Activated T-cell treated with anti-CD3 and anti-CD28 coated beads, Interleukin-2, amount 50 U/mL, for 48 hours (primary cell): ENCODE results near the gene ST6GALNAC3.
"Not testable (repeated sequence)": the region's sequence is repeated elsewhere in the genome, so short reads cannot be mapped to it uniquely, and the experiment has no call there.

Source experiments
- DNase-seq, 2 experiments: peaks; one replicate each; pipeline ENCODE4 v3.0.0-alpha.2; 2020

Gene ST6GALNAC3

DNA sequence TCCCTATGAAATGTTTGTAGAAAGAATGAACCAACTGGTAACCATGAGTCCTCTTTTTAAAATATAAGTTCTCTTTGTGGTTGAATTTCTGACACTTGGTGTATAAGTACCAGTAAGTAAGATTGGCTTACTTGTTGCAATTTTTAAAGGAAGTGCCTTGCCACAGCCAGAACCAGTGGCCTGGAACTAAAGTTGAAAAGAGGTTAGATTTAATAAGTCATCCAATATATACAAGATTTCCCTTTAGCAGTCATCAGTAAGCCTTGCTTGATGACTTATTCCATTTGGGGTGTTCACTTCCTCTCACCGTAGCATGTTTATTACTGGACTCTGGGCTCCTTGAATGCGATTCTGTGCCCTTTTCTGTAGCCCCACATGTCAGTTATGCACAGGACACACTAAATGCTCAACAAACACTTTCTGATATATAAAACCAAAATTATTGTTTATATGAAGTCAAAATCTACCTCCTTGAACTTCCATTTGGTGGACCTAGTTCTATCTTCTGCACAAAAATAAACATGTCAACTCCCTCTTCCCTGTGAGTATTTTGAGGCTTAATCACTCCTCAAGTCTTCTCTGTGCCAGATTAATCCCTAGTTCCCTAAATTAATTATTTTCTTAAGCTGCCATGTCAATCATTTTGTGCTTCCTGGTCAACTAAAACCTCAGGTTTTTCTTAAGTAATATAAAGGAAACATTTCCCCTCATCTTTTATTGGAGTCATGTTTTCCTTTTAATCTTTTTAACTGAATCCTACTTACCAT lies 218.1 kb downstream of the ST6GALNAC3 start:
- DNase-seq, result no peak

DNA sequence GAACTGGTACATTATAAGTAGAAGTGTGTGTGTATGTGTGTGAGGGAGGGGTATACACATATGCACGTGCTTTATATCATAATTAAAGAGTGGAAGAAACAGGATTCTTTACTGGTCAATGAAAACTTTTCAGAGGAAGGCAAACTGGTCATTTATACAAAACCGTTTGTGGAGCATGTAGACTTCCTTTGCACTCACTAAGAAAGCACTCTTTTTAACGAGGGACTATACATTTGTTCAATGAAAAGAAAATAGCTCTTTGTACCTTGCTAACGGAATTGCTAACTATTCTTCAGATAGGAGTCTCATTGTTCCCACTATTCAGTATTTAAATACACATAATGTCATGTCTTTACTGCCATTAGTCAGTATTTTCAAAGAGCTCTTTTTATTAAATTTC lies 219.3 kb downstream of the ST6GALNAC3 start:
- no peak for DNase-seq

DNA sequence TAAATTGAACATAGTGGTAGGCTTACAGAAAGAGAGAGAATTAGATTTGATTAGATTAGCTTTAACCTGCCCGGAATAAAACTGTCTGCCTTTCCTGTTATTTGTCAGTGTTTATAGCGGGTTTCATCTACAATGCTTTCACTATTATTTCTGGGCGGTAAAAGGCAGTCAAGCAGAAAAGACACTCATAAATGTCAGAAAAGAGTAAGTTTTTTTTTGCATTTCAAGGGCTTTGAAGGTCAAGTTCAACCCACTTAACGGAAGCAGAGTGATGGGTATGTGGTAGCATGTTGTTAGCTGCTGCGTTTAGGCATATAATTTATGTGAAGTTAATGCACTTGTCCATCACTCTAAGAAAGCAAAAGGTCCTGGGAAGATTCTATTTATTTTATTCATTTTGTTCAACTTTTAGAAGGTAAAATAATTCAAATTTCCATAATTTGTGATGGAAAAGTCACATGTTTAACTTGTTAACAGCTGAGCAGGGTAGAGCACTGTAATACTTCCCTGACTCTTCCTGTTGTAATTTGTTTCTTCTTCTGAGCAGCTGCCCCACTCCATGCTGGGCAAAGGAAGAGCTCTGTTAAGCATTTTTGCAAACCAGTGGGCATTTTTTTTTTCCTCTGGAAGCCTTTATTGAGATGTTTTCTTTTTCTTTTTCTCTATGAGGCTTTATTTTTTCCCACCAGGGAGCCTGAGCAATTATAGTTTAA lies 220.1 kb downstream of the ST6GALNAC3 start:
- no peak for DNase-seq

DNA sequence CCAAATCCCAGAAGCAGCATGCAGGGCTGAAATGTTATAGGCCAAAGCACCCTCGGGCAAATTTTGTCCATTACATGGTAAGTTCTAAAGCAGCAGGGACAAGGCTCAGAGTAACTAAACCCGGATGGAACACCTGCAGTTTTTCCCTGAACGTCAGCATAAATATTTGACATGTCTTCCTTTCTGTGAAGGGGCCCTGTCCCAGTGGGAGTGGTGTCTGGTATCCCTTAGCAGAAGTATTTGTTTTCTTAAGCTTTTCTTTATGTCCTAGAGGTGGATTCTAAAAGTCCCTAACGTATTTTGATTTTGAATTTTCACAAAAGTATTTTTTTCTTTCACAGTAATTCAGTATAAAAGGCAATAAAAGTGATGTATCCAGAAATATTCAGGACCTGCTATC lies 223.9 kb downstream of the ST6GALNAC3 start:
- no peak for DNase-seq

DNA sequence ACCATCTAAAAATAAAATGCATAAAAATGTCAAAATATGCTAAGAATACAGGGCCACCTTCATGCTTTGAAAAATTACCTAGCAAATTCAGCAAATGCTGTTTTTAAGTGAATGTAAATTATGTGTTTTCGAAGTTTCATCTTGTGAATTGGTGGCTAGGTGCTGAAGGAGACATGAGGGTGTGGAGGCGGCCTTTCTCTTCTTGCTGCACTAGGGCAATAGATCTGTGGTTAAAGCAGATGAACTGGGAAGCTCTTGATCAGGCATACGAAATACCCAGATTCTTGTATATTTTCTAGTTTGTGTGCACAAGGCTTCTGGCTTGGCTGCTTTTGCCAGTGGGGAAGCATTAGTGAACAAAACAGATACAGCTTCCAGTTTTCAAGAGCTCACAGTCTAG lies 224.5 kb downstream of the ST6GALNAC3 start:
- DNase-seq, result no peak

DNA sequence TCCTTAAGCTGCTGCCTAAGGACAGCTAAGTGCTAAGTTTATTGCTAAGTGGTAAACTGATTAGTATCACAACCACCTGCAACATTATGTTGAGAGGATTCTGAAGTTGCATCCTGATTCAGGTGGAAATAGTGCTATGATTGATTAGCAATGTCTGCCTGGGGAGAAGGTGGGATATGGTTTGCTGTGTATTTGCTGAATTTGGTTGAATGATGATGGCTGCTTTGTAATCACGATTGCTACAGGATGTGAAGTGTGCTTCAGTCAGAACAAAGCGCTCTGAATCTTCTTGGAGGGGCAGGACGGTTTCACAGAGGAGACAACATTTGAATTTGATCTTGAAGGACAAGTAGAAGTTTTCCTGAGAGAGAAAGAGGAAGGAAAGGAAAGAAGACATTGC lies 226.0 kb downstream of the ST6GALNAC3 start:
- DNase-seq, result no peak

DNA sequence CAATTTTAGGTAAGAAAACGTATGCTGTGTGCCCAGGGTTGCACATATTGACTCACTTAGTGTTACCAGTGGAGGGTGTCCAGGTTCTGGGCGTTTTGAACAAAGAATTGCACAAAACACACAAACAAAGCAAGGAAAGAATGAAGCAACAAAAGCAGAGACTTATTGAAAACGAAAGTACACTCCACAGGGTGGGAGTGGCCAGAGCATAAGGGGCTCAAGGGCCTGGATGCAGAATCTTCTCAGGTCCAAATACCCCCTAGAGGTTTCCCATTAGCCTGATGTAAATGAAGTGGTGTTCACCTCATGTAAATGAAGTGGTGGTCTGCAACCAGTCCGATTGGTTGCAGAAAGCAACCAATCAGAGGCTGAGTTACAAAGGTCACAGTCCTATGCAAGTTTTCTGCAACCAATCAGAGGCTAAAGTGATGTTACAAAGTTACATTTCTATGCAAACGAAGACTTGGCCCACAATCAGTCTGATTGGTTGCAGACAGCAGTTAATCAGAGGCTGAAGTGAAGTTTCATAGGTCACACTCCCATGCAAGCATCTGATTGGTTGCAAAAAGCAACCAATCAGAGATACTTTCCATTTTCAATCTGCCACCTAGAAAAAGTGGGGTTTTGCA lies 228.3 kb downstream of the ST6GALNAC3 start:
- DNase-seq, result no peak

DNA sequence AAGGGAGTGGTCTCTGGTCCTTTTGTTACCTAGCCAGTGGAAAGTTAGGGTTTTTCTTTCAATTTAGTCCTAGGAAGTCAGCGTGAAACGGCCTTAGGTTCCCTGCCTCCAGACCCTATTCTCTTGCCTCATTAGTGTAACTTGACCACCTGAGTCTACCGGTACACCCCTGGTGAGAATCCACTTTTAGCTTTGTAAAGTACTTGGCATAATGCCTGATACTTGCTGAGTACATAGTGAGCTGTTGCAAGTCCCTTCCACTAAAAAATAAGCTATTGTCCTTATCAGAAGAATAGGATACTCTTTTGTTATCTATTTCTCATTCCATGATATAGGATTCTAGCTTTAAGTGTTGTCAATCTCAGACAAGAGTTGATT lies 228.8 kb downstream of the ST6GALNAC3 start:
- no peak for DNase-seq

DNA sequence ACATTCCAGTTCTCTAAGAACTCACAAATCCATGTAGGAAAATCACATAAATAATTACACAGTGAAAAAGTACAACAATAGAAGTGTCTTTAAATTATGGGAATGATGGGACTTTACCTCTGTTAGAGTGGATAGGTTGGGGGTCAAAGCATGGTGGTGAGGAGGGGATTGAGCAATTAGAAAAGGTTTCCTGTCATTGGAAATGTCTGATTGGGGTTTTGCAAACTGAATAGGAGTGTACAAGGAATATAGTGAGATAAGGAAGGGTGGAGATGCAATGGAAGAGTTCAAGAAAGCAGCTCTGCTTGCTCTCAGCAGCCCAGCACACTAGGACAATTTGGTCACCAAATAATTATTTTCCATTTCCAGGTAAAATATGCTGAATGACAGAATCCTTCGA lies 238.8 kb downstream of the ST6GALNAC3 start:
- DNase-seq, result no peak

DNA sequence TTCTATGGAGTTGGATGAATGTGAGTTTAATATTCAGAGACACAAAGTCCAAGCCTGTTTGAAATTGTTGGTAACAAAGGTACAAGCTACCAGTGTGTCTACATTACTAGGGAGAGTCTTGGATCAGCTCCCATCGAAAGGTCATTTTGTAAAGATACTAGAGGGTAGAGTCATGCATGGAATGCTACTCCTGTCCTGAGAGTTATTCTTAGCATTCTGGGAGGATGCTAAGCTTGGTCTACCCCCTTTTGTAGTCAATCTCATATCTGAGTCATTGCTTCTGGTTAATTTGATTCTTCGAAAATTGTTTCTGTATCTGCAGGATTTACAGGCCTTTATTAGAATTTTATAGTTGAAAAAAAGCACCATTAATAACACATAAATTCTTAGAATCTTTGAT lies 240.2 kb downstream of the ST6GALNAC3 start:
- DNase-seq, result no peak

DNA sequence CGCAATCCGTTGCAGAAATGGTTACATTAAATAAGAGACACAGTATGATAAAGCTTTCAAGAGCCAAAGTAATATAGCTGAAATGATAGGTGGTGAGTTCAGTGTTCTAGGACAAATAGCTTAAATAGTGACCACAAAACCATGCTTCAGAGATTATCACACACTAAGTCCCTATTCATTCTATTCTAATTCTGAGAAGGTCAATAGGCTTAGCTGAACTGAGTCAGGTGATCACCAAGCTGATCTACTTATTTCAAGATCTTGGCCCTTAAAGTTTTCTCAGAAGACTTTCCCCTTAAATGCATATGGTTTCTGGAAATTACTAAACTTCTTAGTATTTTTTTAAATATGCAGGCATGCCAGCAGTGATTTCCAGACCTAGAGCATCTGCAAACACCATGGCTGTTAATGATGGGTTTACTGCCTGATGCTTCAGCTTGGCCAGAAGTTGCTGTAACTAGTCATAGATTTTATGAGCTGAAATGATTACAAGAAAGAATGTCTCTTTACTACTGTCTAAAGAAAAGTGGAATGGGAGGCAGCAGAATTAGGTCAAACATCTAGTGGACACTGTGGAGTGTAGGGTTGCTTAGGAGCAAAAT lies 242.9 kb downstream of the ST6GALNAC3 start:
- no peak for DNase-seq

DNA sequence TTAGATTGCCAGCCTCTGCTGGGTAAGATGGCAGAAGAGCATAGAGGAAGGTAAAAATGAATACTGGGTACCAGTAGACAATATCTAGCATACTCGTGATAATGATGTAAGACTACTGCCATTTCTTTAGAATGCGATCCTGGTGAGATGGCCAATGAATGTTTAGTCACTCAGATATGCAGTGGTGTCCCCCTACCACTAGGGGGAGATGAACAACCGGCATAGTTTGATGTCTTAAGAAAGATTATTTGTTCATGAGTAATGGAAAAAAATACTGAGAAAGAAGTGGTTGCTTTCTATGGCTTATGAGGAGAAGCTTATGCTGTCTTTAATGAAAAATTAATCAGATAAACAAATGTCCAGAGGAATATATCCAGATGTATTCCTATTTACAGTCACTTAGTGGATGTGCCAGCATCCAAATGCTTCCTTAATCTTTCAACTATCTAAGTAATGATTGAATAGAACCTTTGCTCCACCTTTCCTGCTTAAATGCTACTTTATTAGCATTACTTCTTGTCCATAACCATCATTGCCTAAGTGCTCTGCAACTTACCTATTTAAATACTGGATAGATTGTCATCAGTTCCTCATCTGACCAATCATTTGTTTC lies 256.6 kb downstream of the ST6GALNAC3 start:
- peak; percentile 27 to 33 for DNase-seq

DNA sequence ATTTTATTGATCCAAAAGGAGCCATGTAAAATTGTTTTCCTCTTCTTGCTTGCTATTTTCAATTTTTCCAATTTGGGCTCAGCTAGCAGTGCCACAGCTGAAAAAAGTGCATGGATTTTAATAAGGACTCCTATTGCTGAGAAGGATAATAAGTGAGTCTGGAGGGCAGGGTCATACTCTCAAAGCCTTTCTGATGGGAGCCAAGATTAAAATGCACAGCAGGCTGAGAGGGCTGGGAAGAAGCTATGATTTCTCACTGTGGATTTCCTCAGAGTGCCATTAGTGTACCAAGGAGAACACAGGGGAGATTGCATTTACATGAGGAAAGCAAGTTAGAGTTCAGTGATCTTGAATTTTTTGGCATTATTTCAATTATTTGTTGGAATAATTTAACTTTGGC lies 261.3 kb downstream of the ST6GALNAC3 start:
- no peak for DNase-seq

DNA sequence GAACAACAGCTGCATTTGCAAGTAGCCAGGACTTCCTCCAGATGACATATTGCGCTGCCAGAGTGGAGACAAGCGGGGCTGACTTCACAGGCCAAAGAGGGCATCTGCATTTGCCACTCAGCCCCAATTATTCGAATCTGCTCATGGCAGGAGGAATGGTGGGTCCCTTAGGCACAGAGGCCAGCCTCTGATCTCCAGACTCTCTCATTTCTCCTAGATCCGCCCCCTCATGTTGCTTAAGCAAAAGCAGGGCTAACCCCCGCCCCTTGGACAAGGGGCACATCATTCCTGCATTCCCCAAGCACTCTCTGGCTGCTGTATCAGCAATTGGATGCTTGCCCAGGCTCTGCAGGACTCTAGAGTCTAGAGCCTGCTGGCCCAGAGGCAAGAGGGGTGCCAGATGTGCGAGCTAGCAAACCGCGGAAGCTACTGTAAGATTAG lies 262.4 kb downstream of the ST6GALNAC3 start:
- DNase-seq, result no peak

DNA sequence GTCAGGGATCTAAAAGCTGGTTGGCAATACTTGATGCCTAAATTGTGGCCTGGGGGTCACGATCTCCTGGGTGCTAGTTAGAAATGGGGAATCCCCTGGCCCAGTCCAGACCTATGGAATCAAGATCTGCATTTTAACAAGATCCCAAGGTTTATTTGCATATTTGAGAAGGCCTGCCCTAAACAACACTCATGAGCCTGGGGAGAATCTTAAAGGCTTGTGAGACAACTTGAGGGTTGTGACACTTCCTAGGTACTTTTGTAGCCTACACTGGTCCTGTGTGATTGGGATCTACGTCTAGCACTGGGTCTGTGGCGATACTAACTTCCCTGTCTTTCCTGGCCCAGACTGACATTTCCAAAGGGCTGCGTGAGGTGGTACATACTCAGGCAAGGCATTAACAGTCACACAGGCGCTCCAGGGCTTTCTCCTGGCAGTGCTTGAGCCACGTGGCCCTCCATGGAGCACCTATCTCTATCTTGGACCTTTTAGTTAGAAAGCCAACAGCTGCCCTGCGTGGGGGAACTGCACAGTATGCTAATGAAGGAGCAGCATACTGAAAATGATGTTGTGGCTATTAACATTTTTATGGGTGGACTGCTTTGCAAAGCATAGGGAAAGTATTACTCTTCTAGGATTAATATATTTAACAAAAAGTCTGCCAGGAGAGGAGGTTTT lies 263.1 kb downstream of the ST6GALNAC3 start:
- DNase-seq, result no peak

DNA sequence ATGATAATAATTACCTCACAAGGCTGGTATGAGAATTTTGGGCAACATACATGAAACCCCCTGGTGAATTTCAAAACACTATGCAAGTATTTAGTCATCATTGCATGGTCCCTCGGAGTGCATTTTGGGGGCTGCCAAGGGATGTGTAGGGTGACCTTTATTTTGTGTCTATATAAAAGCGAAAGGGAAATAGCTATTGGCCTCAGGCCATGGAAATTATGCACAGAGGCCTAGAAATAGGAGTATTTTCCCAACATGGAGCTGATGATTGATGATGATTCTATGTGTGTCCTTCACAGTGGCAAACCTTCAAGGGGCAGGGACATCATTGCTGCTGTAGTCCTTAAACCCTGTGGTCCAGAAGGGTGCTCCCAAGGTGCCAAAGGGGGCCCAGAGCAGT lies 265.5 kb downstream of the ST6GALNAC3 start:
- DNase-seq, result no peak

DNA sequence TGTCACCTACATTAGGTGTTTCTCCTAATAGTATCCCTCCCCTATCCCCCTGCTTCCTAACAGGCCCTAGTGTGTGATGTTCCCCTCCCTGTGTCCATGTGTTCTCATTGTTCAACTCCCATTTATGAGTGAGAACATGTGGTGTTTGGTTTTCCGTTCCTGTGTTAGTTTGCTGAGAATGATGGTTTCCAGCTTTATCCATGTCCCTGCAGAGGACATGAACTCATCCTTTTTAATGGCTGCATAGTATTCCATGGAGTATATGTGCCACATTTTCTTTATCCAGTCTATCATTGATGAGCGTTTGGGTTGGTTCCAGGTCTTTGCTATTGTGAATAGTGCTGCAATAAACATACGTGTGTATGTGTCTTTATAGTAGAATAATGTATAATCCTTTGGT lies 267.3 kb downstream of the ST6GALNAC3 start:
- not testable (repeated sequence) for DNase-seq

DNA sequence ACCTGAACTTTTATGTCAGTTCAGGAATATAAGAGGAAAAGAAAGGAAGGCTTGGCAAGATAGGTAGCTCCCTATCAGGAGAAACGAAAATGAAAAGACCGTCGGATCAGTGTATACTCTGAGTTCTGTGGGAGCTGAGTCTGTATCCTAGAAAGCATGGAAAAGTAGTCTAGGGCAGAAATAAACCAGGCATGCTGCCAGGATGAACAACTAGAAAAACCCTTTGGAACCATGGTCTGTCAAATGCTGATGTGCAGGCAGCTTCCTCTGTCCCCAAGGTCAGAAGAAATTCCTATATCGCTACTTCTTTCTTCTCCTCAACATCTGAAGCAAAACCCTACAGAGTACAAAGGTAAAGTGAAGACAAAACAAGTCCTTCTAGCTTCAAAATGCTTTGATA lies 268.8 kb downstream of the ST6GALNAC3 start:
- no peak for DNase-seq

DNA sequence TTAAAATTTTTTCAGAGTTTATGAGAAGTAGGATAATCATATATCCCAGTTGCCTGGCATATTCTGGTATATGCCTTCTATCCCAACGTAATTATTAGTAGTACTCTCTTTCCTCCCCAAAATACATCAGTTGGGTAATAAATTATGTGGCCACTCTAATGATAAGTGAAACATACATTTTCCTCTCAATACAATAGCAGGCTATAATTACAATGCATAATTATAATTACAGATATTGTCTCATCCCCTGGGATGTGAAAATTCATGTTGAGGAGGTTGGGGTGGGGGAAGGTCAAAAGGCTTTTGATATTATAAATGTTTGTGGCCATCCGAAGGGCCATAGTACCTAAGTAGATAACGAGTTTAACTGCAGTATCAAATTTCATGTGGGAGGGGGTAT lies 277.1 kb downstream of the ST6GALNAC3 start:
- DNase-seq, result no peak

DNA sequence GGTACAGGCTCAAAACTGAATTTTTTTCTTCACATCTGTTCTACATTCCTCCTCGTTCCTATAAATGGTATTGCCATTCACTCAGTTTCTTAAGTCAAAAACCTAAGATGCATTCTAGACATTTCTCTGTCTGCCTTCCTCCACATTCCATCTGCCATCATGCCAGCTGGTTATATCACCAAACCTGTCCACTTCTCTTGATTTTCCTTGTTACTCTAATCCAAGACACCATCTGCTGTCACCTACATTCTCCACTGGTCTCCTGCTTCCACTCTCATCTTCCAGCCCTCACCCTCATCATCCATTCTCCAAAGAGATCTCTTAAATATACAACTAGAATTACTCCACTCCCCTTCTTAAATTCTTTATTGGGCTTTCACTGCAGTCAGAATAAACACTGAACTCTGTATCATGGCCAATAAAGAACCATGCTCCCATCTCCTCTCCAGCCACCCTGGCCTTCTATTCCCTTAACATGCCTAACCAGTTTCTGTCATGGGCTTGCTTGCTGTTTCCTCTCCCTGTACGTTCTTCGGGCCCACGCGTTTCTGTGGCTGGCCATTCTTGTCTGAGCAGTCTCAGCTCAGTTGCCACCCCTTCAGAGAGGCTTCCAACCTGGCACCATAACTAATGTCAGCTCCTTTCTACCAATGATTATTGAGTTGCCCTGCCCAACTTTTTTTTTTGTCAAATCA lies 278.3 kb downstream of the ST6GALNAC3 start:
- no peak for DNase-seq

DNA sequence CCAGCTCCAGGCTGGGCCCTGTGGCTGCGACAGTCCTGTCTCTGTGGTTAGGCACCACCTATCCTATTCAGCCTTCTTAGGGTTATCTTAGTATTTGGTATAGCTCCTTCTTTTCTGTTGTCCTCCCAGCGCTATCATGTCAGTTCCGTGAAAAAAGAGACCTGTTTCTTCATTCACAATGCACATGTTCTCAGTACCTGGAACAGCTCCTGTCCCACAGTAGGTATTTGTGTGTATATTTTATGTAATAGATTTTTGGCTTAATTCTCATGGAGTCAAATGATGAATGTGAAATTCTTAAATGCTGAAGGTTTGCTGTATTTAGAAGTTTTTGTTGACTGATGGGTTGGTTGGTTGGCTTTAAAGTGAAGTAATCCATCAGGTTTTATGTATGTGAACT lies 279.7 kb downstream of the ST6GALNAC3 start:
- no peak for DNase-seq

DNA sequence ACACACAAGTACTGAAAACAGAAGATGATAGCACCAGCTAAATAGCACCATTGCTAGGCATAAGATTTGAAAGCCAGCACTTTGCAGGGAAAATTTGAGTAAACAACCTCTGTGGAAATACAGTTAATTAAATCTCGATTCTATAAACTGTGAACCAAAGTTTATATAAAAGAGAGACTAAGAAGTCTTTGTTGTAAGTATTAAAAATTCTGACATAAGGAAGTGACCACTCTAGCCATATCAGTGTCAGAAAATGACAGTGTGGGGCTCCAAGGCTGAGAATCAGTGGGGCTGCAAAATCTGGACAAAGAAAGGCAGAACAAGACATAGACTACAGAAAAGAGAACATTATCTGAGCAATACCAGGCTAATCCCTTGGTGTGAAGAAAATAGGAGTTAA lies 292.2 kb downstream of the ST6GALNAC3 start:
- DNase-seq, result no peak
